Limb (tissue), 2 donors: ENCODE data around the gene EEIG1.

ENCODE experiments used
- DNase-seq, 2 donors: peaks; one replicate each; pipeline ENCODE4 v3.0.0-alpha.2; 2016; ENCODE audit errors: extremely low spot score in 2 of 2

The EEIG1 gene

GRCh38 chr9:127975376-127976315 is 5.1 kb downstream of the EEIG1 start:
- DNase-seq = no peak

GRCh38 chr9:127974769-127975261 is 6.0 kb downstream of the EEIG1 start:
- peak in 1 of 2 donors; percentile 41 for DNase-seq

GRCh38 chr9:127974001-127974768 is 6.6 kb downstream of the EEIG1 start:
- DNase-seq = peak in 1 of 2 donors; percentile 40

GRCh38 chr9:127973169-127974000 is 7.4 kb downstream of the EEIG1 start:
- peak in 1 of 2 donors; percentile 28 for DNase-seq

GRCh38 chr9:127972236-127972871 is 8.4 kb downstream of the EEIG1 start:
- peak in 1 of 2 donors; percentile 27 for DNase-seq

GRCh38 chr9:127971357-127972235 is 9.2 kb downstream of the EEIG1 start:
- no peak for DNase-seq

GRCh38 chr9:127970401-127971313 is 10.1 kb downstream of the EEIG1 start:
- DNase-seq = peak in 1 of 2 donors; percentile 30

GRCh38 chr9:127968700-127969383 is 11.9 kb downstream of the EEIG1 start:
- DNase-seq = no peak

GRCh38 chr9:127968042-127968441 is 12.7 kb downstream of the EEIG1 start:
- no peak for DNase-seq

GRCh38 chr9:127967151-127967809 is 13.5 kb downstream of the EEIG1 start:
- no peak for DNase-seq

- no peak for DNase-seq
These were observed 14.2 kb downstream of the EEIG1 start for GRCh38 chr9:127966416-127967150.

- no peak for DNase-seq
These were observed 14.8 kb downstream of the EEIG1 start for GRCh38 chr9:127965953-127966352.

- DNase-seq = no peak
These were observed 17.3 kb downstream of the EEIG1 start for GRCh38 chr9:127963359-127964064.

GRCh38 chr9:127963041-127963358 is 17.8 kb downstream of the EEIG1 start:
- DNase-seq = no peak

- no peak for DNase-seq
These were observed 18.5 kb downstream of the EEIG1 start for GRCh38 chr9:127962278-127962677.

GRCh38 chr9:127961613-127962155 is 19.1 kb downstream of the EEIG1 start:
- no peak for DNase-seq
